ENCODE measurements around the gene YTHDF2. TPM values are rescaled to one million over a fixed set of nuclear protein-coding genes. Genes with fewer than 3 reads are reported as not detected.
"Not testable (repeated sequence)": the region's sequence is repeated elsewhere in the genome, so short reads cannot be mapped to it uniquely, and the experiment has no call there.

Gene YTHDF2
- total RNA-seq, 2 experiments from 2014 or later: 74.3 to 80.1 TPM

DNA sequence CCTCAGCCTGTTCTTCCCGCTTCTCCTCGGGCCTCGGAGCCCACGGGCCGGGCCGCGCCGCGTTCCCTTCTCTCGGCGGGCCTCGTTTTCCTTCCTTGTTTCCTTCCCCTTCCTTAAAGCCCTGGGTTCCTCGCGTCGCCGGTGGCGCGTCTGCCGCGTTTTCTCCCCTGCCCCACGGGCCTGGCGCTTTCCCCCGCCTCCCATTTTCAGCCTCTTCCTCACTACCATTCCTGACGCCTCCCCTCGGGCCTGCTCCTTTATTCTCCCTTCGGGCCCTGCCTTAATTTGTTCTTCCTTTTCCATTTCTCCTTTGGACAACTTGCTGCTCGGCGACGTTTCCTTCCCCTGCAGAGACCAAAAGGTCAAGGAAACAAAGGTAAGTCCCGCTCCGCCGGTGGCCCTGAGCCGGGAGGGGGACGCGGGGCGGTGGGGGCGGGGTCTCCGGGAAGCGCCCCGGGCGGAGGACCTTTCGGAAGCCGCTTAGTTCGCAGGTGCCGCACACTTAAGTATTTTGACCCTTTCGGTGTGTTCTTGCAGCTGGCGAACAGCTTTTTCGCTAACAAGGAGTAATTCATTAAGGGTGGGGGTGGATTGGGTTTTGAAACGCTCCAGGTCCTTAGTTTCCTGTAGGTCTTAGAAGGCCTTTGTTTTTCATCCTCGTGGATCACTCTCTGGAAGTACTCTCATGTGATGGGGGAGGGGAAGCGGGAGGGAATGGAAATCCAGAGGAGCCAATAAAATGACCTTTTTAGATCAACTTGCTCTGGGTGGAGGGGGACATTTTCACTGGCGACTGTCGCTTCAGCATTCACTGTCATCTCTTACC, 780 bp downstream of the YTHDF2 start:
- intact Hi-C loops (cut with micrococcal nuclease): loop anchor here (2.0 to 5.0 kb wide), 3 partner anchors 155 to 325 kb away; no protein-coding TSS in a partner anchor
- peak overlapping the region; percentile 85 for H3K27ac Mint-ChIP-seq
- H3K36me3 Mint-ChIP-seq: peaks cover 39% of the 10 kb centered on the region
- ChIA-PET CTCF (interaction anchor here (0.6 to 3.0 kb wide), 28 partner anchors 10 to 489 kb away, joined by 3 to 22 read pairs (median 5); partner anchors contain the start of genes GMEB1, RNU11, SRSF4 and TAF12), POLR2A (interaction anchor here (0.7 to 3.0 kb wide), 14 partner anchors 11 to 443 kb away, joined by 3 to 33 read pairs (median 5); partner anchors contain the start of genes GMEB1, MED18, RNU11 and TAF12)
- H3K4me3 Mint-ChIP-seq: peak overlapping the region; percentile 83
- no peaks in the 10 kb centered on the region for H3K27me3 Mint-ChIP-seq
- no peaks in the 10 kb centered on the region for H3K9me3 Mint-ChIP-seq
- DNase-seq: peak; percentile 62
- H3K4me1 Mint-ChIP-seq (ENCODE audit: low read depth): peaks cover 42% of the 10 kb centered on the region

DNA sequence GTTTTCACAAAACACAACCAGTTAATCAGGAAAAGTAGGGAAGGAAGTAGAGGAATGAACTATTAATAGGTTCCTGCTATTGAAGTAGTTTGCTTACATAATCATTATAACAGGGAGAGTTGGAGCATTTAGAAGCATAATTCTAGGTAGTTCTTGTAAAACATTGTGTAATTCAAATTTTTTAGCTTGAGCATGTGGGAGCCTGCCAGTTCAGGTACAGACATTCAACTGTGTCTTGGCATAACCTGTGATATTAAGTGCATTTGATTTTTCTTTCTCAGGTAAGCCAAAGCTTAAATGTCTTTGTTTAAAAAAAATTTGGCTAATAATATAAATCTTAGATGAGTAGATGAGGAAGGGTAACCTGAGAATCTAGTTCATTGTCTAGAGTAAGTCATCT, 3.4 kb downstream of the YTHDF2 start:
- H3K27ac Mint-ChIP-seq: peak overlapping the region; percentile 33
- no peaks in the 10 kb centered on the region for H3K27me3 Mint-ChIP-seq
- H3K4me3 Mint-ChIP-seq: no peak overlapping the region
- intact Hi-C loops (cut with micrococcal nuclease): no loop called here
- DNase-seq: no peak
- no peaks in the 10 kb centered on the region for H3K9me3 Mint-ChIP-seq
- POLR2A ChIA-PET: no interaction called here
- CTCF ChIA-PET: no interaction called here
- peaks cover 59% of the 10 kb centered on the region for H3K36me3 Mint-ChIP-seq
- peaks cover 67% of the 10 kb centered on the region for H3K4me1 Mint-ChIP-seq (ENCODE audit: low read depth)

DNA sequence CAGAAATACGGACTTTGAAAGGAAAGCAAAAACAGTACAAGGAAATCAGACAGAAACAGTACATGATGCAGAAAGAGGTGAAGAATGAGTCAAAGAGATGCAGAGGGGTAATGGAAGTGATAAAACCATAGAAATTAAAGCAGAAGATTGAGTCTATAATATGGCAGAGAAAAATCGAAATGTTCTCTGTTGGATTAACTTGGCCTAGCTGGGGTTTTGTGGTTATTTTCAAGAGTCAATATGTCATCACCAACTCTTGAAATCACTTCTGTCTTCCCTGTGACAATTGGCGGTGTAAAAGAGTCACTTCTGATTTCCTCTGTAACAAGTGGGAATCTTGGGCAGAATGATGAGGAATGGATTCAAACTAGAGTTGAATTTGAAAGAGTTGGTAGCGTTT, 7.4 kb downstream of the YTHDF2 start:
- no peak for DNase-seq
- H3K27ac Mint-ChIP-seq: peak overlapping the region; percentile 64
- H3K9me3 Mint-ChIP-seq: no peaks in the 10 kb centered on the region
- CTCF ChIA-PET: interaction anchor here (1.0 kb wide), 1 partner anchor 41 kb away, joined by 4 read pairs; no protein-coding TSS in a partner anchor
- H3K4me3 Mint-ChIP-seq: peak overlapping the region; percentile 33
- peaks cover 70% of the 10 kb centered on the region for H3K4me1 Mint-ChIP-seq (ENCODE audit: low read depth)
- POLR2A ChIA-PET: no interaction called here
- H3K36me3 Mint-ChIP-seq: peaks cover 61% of the 10 kb centered on the region
- intact Hi-C loops (cut with micrococcal nuclease): no loop called here
- H3K27me3 Mint-ChIP-seq: no peaks in the 10 kb centered on the region

DNA sequence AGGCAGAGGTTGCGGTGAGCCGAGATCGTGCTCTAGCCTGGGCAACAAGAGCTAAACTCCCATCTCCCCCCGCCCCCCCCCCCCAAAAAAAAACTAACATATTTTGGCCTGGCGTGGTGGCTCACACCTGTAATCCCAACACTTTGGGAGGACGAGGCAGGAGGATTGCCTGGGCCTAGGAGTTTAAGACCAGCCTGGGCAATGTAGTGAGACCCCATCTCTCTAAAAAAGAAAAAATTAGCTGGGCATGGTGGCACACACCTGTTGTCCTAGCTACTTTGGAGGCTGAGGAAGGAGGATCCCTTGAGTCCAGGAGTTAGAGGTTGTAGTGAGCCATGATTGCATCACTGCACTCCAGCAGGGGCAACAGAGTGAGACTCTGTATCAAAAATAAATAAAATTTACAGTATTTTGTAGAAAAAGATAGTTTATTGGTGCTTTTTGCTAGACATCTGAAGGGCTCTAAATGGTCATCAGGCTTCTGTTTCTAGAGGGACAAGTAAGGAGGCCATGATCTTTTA, 9.0 kb downstream of the YTHDF2 start:
- CTCF ChIA-PET: interaction anchor here (3.3 kb wide), 1 partner anchor 9 kb away, joined by 13 read pairs; the partner anchor contains the start of gene YTHDF2
- Mint-ChIP-seq H3K27ac (no peak overlapping the region), H3K4me3 (no peak overlapping the region), H3K36me3 (peaks cover 59% of the 10 kb centered on the region), H3K4me1 (ENCODE audit: low read depth) (peaks cover 73% of the 10 kb centered on the region), H3K9me3 (no peaks in the 10 kb centered on the region), H3K27me3 (no peaks in the 10 kb centered on the region)
- POLR2A ChIA-PET: interaction anchor here (0.6 kb wide), 1 partner anchor 180 kb away, joined by 3 read pairs; no protein-coding TSS in a partner anchor
- DNase-seq: no peak
- intact Hi-C loops (cut with micrococcal nuclease): no loop called here

DNA sequence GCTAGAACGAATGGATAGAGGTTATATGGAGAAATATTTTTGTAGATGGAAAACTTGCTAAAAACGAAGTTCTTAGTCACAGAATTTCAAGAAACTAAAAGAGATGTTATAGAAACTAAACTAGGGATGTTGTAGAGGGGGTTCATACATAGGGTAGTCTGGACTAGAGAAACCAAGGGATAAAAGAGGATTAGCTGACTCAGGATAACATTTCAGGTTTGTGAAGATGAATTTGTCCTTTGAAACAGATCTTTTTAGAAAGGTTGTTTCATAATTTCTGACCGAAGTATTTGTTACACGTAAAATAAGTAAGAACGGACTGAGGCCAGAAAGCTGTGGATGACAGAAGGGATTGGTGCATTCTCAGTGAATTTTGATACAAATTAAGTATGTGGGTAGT, 13.6 kb downstream of the YTHDF2 start:
- no peaks in the 10 kb centered on the region for H3K27me3 Mint-ChIP-seq
- H3K9me3 Mint-ChIP-seq: no peaks in the 10 kb centered on the region
- H3K4me1 Mint-ChIP-seq (ENCODE audit: low read depth): peaks cover 57% of the 10 kb centered on the region
- peaks cover 34% of the 10 kb centered on the region for H3K36me3 Mint-ChIP-seq
- CTCF ChIA-PET: interaction anchor here (0.7 to 2.4 kb wide), 3 partner anchors 14 to 421 kb away, joined by 3 to 11 read pairs (median 3); partner anchors contain the start of gene YTHDF2
- H3K4me3 Mint-ChIP-seq: no peak overlapping the region
- no peak overlapping the region for H3K27ac Mint-ChIP-seq
- no peak for DNase-seq
- POLR2A ChIA-PET: interaction anchor here (1.1 kb wide), 1 partner anchor 22 kb away, joined by 3 read pairs; no protein-coding TSS in a partner anchor
- intact Hi-C loops (cut with micrococcal nuclease): no loop called here

DNA sequence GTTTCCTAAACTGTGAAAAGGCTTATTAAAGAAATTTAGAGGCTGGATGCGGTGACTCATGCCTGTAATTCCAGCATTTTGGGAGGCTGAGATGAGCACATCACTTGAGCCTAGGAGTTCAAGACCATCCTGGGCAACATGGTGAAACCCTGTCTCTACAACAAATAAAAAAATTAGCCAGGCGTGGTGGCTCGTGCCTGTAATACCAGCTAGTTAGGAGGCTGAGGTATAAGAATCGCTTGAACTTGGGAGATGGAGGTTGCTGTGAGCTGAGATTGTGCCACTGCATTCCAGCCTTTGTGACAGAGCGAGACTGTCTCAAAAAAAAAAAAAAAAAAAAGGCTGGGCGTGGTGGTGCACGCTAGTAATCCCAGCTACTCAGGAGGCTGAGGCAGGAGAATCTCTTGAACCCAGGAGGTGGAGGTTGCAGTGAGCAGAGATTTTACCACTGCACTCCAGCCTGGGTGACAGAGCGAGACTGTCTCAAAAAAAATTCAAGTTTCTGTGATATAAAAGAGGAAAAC, 14.1 kb downstream of the YTHDF2 start:
- H3K4me3 Mint-ChIP-seq; H3K27me3 Mint-ChIP-seq; DNase-seq; H3K9me3 Mint-ChIP-seq; intact Hi-C loops (cut with micrococcal nuclease); H3K27ac Mint-ChIP-seq: not testable (repeated sequence)
- Mint-ChIP-seq H3K36me3 (peaks cover 33% of the 10 kb centered on the region), H3K4me1 (ENCODE audit: low read depth) (peaks cover 56% of the 10 kb centered on the region)
- ChIA-PET CTCF (interaction anchor here (2.4 kb wide), 1 partner anchor 14 kb away, joined by 11 read pairs; the partner anchor contains the start of gene YTHDF2), POLR2A (interaction anchor here (1.0 to 1.1 kb wide), 2 partner anchors 14 to 23 kb away, joined by 3 read pairs; partner anchors contain the start of gene YTHDF2)

DNA sequence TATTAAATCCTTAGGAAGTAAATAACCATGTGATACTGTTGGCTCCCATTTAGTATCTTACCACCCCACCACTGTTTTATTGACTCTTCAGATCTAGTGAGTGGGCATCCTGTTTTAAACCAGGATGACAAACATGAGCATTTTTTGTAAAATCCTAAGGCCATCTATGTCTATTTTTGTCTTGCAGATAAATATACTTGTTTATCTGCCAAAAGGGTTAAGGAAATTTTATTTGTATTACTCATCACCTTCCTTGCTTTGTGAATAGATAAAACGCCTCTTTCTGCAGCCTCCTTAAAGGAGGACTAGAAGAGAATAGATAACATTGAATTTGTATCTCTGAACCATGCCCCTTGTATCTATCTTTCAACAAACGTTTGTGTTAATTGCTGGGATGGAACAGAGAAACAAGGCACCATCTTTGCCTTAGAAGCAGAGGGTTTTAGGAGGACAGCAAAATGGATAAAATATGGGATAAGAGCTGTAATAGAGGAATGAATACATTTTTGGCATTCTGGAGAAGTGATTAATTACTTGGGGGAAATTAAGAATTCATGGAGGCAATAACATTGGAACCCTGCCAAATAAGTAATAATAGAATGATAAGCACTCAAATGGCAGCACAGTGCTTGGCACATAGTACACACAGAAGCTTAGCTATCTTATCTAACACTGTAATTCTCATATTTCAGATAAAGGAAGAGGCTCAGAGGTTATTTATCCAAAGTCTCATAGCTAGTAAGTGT, 14.7 kb downstream of the YTHDF2 start:
- ChIA-PET CTCF (interaction anchor here (0.9 to 2.4 kb wide), 3 partner anchors 15 to 131 kb away, joined by 3 to 11 read pairs (median 3); partner anchors contain the start of gene YTHDF2), POLR2A (interaction anchor here (0.6 to 1.0 kb wide), 3 partner anchors 15 to 421 kb away, joined by 3 to 6 read pairs (median 3); partner anchors contain the start of genes RNU11 and YTHDF2)
- H3K4me3 Mint-ChIP-seq: no peak overlapping the region
- H3K36me3 Mint-ChIP-seq: peaks cover 30% of the 10 kb centered on the region
- H3K27ac Mint-ChIP-seq: no peak overlapping the region
- no peaks in the 10 kb centered on the region for H3K27me3 Mint-ChIP-seq
- DNase-seq: no peak
- intact Hi-C loops (cut with micrococcal nuclease): no loop called here
- no peaks in the 10 kb centered on the region for H3K9me3 Mint-ChIP-seq
- peaks cover 50% of the 10 kb centered on the region for H3K4me1 Mint-ChIP-seq (ENCODE audit: low read depth)

DNA sequence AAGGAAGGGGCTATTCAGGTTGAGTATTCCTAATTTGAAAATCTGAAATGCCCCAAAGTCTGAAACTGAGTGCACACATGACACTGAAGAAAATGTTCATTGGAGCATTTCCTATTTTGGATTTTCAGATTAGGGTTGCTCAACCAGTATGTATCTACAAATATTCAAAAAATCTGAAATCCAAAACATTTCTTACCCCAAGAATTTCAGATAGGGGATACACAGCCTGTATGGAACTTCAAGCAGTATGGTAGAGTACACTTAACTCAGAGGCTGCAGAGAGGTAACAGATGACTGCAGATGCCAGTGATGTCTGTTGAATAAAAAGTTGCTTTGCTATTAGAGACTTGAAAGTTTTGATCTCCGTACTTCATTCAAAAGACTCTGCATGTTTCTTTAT, 19.0 kb downstream of the YTHDF2 start:
- POLR2A ChIA-PET: interaction anchor here (1.0 kb wide), 1 partner anchor 19 kb away, joined by 3 read pairs; the partner anchor contains the start of gene YTHDF2
- Mint-ChIP-seq H3K27ac (no peak overlapping the region), H3K4me3 (no peak overlapping the region), H3K4me1 (ENCODE audit: low read depth) (peaks cover 34% of the 10 kb centered on the region), H3K27me3 (no peaks in the 10 kb centered on the region), H3K9me3 (no peaks in the 10 kb centered on the region), H3K36me3 (peaks cover 22% of the 10 kb centered on the region)
- CTCF ChIA-PET: interaction anchor here (1.3 to 1.5 kb wide), 4 partner anchors 9 to 122 kb away, joined by 4 to 11 read pairs (median 6); partner anchors contain the start of genes TAF12 and YTHDF2
- DNase-seq: no peak
- intact Hi-C loops (cut with micrococcal nuclease): no loop called here

DNA sequence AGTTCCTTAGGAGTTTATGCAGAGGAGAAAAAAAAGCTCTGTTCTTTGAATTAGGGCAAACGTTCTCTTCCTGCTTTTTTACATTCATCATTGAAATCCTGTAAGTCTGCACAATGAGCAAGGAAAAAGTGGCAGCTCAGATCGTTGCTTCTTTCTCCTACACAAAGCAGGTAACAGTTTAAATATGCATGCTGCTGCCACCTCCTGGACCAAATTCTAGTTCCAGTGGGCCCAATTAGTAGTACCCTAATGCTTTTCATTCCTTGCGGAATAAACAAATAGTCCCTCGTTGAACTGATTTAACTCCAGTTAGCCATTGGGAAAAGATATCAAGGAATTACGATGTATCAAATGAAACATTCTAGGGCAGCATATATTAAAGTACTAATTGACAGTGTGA, 20.1 kb downstream of the YTHDF2 start:
- Mint-ChIP-seq H3K27me3 (no peaks in the 10 kb centered on the region), H3K27ac (no peak overlapping the region), H3K9me3 (no peaks in the 10 kb centered on the region), H3K4me3 (no peak overlapping the region), H3K36me3 (peaks cover 17% of the 10 kb centered on the region), H3K4me1 (ENCODE audit: low read depth) (peaks cover 27% of the 10 kb centered on the region)
- CTCF ChIA-PET: interaction anchor here (1.0 to 1.5 kb wide), 7 partner anchors 9 to 120 kb away, joined by 3 to 8 read pairs (median 4); partner anchors contain the start of genes TAF12 and YTHDF2
- DNase-seq: no peak
- POLR2A ChIA-PET: no interaction called here
- intact Hi-C loops (cut with micrococcal nuclease): no loop called here

DNA sequence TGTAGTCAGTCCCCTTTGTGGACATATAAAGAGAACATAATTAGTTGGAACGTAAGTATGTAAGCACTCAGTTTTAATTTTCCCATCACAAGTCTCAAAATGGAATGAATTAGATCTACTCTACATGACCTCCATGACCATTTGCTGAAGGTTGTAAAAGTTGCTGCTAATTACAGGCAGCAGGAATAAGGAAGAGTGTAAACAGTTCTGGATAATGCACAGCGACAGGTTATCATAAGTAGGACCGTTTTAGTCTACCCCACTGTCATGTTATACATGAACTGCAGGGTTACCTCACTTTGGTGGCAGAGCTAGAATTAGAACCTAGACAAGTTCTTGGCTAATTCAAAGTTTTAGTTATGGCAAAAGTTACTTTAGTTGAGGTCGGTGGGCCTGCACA, 21.7 kb downstream of the YTHDF2 start:
- H3K36me3 Mint-ChIP-seq: peaks cover 15% of the 10 kb centered on the region
- H3K27ac Mint-ChIP-seq: peak overlapping the region; percentile 4
- no peaks in the 10 kb centered on the region for H3K27me3 Mint-ChIP-seq
- ChIA-PET CTCF (interaction anchor here (0.9 to 1.0 kb wide), 3 partner anchors 51 to 124 kb away, joined by 3 to 5 read pairs (median 3); no protein-coding TSS in a partner anchor), POLR2A (no interaction called here)
- no peak overlapping the region for H3K4me3 Mint-ChIP-seq
- peaks cover 21% of the 10 kb centered on the region for H3K4me1 Mint-ChIP-seq (ENCODE audit: low read depth)
- intact Hi-C loops (cut with micrococcal nuclease): no loop called here
- H3K9me3 Mint-ChIP-seq: no peaks in the 10 kb centered on the region
- no peak for DNase-seq

DNA sequence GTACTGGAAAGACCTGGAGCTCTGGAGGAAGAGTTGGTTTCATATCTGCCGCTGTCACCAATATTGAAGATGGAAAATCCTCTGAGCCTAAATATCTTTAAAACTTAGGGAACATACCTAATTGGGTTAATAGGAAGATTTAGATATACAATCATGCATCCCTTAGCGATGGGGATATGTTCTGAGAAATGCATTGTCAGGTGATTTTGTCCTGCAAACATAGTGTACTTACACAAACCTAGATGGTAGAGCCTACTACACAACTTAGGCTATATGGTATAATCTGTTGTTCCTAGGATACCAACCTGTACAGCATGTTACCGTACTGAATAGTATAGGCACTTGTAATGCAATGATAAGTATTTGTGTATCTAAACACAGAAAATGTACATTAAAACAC, 22.5 kb downstream of the YTHDF2 start:
- Mint-ChIP-seq H3K4me3 (no peak overlapping the region), H3K27me3 (no peaks in the 10 kb centered on the region), H3K36me3 (peaks cover 12% of the 10 kb centered on the region), H3K9me3 (no peaks in the 10 kb centered on the region), H3K4me1 (ENCODE audit: low read depth) (peaks cover 14% of the 10 kb centered on the region), H3K27ac (no peak overlapping the region)
- ChIA-PET POLR2A (no interaction called here), CTCF (interaction anchor here (0.7 to 1.0 kb wide), 3 partner anchors 26 to 123 kb away, joined by 3 to 5 read pairs (median 3); no protein-coding TSS in a partner anchor)
- intact Hi-C loops (cut with micrococcal nuclease): no loop called here
- DNase-seq: no peak
